Activated CD8-positive, alpha-beta memory T cell treated with anti-CD3 and anti-CD28 coated beads for 1 hour (primary cell): Measurements from ENCODE around the gene GTPBP6.
A peak's percentile ranks its signal among the peaks of the same experiment; 100 is the strongest.
"Not testable (repeated sequence)": the region's sequence is repeated elsewhere in the genome, so short reads cannot be mapped to it uniquely, and the experiment has no call there.

Source experiments
- DNase-seq, 2 donors: peaks; one replicate each; pipeline ENCODE4 v3.0.0-alpha.2; 2020; ENCODE audit warnings: low read depth in 1 of 2; ENCODE audit errors: extremely low read depth in 1 of 2

GTPBP6 gene

DNA sequence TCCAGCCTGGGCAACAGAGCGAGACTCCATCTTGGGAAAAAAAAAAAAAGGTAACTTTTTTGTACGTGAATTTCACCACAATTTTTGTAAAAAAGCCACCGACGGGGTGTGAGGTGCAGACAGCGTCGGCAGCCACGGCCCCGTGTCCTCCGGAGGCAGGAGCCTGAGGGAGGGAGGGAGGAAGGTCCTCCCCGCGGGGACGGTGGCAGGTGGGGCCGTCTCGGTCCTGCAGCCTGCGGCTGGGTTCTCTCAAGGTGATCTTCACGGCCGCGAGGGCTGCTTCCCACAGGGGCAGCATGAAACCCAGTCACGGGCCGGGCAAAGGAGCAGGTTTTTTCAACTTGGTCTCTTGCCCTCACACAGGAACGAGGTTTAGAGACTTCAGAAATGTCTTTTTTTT lies 23.5 kb downstream of the GTPBP6 start:
- no peak for DNase-seq

DNA sequence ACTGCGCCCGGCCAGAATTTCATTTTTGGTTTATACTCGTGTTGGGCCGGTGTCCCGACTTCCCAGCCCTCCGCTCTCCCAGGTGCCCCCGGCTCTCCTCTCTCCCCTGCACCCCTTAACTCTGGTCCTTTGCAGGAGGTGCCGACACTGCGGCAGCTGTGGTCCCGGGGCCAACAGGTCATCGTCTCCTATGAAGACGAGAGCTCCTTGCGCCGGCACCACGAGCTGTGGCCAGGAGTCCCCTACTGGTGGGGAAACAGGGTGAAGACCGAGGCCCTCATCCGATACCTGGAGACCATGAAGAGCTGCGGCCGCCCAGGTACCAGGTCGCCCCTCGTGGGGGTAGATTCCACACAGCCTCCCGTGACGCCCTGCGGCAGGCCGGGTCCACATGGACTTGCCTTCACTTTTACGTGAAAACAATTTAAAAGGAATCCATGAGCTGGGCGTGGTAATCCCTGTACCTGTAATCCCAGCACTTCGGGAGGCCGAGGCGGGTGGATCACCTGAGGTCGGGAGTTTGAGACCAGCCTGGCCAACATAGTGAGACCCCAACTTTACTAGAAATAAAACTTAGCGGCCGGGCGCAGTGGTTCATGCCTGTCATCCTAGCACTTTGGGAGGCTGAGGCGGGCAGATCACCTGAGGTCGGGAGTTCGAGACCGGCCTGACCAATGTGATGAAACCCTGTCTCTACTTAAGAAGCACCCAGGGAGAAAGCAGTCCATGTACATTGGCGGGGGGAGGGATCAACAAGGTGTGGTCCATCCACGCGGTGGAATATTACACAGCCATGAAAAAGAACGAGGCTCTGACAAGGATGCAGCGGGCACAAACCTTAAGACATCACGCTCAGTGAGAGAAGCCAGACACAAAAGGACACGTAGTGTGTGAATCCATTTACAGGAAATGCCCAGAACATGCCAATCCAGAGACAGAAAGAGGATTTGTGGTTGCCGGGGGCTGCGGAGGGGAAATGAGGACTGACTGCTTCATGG lies 25.4 kb downstream of the GTPBP6 start:
- no peak for DNase-seq

DNA sequence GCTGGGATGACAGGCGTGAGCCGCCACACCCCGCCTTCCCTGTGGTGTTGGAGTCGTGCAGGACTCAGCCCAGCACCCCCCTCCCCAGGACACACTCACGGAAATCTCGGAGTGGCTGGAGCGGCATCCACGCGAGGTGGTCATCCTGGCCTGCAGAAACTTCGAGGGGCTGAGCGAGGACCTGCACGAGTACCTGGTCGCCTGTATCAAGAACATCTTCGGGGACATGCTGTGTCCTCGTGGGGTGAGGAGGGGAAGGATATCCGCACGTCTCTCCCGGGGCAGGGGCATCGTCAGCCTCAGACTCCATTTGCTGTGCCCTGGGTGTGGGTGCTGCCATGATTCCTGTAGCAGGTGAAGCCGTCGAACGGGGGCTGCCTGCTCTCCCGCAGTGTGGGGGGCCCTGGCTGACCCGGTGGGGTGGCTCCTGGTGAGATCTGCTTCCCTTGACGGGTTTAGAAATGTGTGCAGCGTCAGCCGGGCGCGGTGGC lies 27.1 kb downstream of the GTPBP6 start:
- no peak for DNase-seq

DNA sequence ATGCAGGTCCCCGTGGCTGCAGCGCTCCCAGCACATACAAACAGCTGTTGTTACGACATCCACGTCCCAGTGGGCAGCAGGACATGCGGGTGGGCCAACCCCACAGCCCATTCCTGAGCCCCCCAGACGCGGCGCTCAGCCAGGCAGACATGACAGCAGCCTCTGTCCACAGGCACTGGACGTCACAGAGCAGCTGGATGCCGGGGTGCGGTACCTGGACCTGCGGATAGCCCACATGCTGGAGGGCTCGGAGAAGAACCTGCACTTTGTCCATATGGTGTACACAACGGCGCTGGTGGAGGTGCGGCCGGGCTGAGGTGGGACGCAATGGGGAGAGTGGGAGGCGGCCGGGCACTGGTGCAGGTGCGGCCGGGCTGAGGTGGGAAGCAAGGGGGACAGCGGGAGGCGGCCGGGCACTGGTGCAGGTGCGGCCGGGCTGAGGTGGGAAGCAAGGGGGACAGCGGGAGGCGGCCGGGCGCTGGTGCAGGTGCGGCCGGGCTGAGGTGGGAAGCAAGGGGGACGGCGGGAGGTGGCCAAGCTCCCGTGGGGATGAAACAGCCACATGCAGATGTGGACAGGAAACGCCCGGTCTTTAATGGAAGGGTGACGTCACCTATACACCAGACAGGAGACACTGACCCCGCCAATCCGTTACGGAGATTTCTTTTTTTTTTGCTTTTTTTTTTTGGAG lies 28.0 kb downstream of the GTPBP6 start:
- no peak for DNase-seq

DNA sequence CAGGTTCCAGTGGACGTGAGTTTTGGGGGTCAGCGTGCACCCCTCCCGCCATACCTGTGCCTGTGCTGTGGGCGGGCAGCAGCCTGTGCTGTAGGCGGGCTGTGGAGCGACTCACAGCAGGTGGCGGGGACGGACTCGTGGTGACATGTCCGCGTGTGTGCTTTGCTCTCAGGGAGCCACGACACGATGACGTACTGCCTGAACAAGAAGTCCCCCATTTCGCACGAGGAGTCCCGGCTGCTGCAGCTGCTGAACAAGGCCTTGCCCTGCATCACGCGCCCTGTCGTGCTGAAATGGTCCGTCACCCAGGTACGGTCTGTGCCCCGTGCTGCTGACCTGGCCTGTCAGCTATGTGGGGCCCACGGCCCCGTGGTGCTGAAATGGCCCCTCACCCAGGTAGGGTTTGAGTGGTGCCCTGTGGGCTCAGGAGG lies 30.0 kb downstream of the GTPBP6 start:
- DNase-seq, result no peak

DNA sequence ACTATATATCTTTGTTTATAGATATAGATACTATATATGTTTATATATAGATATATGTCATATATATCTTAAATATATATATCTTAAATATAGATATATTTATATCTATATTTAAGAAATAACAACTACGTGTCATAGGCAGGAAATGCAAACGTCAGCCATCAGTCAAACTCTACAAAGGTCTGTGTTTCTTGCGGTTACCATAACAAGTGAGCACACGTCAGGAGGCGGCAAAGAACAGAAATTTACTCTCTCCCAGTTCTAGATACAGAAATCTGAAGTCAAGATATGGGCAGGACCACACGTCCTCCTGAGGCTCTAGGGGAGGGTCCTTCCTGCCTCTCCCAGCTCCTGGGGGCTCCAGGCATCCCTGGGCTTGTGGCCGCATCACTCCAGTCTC lies 30.9 kb downstream of the GTPBP6 start:
- no peak for DNase-seq

DNA sequence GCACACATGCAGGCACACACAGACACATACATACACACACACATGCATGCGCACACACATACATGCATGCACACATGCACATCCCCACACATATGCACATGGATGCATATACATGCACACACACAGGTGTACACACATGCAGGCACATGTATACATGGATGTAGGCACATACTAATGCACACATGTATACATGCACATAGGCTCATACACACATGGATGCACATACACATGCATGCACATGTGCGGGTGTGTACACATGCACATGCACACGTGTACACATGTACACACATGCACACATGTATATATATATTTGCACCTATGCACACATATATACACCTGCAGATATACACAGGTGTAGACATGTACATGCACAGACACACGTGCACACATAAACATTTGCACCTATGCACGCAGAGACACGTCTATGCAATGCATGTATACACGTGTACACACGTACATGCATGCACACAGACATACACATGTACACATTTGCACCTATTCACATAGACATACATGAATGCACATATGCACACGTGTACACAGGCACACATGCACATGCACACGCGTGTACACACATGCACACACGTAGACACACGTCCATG lies 33.4 kb downstream of the GTPBP6 start:
- DNase-seq, result no peak

DNA sequence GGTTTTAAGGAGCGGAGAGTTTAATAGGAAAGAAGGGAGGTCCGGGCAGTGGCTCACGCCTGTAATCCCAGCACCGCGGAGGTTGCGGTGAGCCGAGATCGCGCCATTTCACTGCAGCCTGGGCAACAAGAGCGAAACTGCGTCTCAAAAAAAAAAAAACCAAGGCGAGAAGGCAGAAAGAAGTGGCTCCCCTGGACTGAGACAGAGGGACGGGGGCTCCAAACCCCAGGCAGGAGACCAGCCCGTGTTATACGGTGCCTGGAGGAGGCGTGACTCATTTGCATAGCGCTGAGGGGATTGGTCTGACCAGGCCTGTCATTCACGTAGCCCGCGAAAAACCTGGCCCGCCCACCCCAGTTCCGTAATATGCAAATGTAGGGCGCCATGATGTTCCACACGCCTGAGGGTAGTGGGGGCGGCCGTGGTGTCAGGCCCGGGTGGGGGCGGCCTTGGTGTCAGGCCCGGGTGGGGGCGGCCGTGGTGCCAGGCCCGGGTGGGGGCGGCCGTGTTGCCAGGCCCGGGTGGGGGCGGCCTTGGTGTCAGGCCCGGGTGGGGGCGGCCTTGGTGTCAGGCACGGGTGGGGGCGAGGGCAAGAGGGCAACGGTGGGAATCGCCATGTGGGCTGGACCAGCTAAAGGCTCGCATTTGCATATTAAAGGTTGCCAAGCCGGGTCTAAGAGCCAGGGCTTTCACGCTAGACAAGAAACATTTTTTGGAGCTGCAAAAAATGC lies 35.3 kb downstream of the GTPBP6 start:
- peak; percentile 57 to 76 for DNase-seq

DNA sequence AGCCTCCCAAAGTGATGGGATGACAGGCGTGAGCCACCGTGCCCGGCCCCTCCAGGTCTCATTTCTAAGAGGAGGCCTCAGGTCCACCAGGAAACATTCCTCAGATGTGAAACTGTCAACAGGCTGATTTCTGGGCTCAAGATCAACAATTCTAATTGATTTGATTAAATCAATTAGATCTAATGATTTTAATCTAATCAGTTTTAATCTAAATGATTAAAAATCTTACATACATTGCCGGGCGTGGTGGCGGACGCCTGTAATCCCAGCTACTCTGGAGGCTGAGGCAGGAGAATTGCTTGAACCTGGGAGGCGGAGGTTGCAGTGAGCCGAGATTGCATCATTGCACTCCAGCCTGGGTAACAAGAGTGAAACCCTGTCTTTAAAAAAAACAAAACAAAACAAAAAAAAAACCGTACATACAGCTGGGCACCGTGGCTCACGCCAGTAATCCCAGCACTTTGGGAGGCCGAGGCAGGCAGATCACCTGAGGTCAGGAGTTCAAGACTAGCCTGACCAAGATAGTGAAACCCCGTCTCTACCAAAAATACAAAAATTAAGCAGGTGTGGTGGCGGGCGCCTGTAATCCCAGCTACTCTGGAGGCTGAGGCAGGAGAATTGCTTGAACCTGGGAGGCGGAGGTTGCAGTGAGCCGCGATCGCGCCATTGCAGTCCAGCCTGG lies 36.5 kb downstream of the GTPBP6 start:
- DNase-seq, result not testable (repeated sequence)

DNA sequence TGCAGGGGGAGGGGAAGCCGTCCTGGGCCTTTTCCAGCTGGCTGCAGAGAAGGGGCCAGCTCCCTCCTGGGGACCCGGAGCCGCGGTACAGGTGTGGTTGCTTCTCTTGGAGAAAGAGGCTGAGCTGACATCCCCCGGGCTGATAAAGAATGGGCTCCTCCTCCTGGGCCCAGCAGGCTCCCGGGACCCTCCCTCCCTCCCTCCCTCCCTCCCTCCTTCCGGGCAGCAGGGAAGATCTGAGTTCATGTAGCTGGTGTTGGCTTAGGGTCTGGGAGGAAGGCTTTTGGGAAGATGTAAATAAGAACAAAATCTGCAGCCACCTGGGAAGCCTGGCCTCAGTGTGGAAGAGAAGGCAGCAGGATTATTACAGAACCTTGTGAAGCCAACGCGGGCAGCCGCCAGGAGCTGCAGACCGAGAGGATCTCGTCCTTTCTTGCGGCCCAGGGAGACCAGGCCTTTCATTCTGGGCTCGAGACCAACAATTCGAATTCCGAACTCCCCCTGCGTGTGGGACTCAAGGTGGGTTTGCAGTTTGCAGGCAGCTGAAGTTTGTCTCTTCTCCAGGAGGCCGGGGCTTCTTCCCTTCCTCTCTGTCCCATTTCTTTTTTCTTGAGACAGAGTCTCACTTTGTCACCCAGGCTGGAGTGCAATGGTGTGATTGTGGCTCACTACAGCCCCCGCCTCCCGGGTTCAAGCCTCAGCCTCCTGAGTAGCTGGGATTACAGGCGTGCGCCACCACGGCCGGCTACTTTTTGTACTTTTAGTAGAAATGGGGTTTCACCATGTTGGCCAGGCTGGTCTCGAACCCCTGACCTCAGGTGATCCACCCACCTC lies 37.2 kb downstream of the GTPBP6 start, which contains the start of gene PLCXD1:
TSS of gene PLCXD1 (plus strand) at position 216 of the 834 bp plus-strand sequence. CDS start 2,807 bp downstream, outside the sequence.
- no peak for DNase-seq

DNA sequence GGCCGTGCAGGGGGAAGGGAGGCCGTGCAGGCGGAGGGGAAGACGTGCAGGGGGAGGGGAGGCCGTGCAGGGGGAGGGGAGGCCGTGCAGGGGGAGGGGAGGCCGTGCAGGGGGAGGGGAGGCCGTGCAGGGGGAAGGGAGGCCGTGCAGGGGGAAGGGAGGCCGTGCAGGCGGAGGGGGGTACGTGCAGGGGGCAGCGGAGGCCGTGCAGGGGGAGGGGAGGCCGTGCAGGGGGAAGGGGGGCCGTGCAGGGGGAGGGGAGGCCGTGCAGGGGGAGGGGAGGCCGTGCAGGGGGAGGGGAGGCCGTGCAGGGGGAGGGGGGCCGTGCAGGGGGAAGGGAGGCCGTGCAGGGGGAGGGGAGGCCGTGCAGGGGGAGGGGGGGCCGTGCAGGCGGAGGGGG lies 37.9 kb downstream of the GTPBP6 start:
- not testable (repeated sequence) for DNase-seq

DNA sequence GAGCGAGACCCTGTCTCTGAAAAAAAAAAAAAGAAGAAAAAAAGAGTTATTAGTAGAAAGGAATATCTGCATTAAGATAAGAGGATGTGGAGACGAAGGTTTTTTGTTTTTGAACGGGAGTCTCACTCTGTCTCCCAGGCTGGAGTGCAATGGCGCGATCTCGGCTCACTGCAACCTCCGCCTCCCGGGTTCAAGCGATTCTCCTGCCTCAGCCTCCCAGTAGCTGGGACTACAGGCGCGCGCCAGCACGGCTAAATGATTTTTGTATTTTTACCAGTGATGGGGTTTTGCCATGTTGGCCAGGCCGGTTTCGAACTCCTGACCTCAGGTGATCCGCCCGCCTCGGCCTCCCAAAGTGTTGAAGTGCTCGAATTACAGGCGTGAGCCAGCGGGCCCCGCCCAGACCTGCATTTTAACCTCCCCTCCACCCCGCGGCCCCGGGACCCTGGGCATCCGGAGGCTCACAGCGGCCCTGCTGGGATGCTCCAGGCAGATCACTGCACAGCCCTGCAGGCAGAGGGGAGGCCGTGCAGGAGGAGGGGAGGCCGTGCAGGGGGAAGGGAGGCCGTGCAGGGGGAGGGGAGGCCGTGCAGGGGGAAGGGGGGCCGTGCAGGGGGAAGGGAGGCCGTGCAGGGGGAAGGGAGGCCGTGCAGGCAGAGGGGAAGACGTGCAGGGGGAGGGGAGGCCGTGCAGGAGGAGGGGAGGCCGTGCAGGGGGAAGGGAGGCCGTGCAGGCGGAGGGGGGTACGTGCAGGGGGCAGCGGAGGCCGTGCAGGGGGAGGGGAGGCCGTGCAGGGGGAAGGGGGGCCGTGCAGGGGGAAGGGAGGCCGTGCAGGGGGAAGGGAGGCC lies 38.6 kb downstream of the GTPBP6 start:
- not testable (repeated sequence) for DNase-seq

DNA sequence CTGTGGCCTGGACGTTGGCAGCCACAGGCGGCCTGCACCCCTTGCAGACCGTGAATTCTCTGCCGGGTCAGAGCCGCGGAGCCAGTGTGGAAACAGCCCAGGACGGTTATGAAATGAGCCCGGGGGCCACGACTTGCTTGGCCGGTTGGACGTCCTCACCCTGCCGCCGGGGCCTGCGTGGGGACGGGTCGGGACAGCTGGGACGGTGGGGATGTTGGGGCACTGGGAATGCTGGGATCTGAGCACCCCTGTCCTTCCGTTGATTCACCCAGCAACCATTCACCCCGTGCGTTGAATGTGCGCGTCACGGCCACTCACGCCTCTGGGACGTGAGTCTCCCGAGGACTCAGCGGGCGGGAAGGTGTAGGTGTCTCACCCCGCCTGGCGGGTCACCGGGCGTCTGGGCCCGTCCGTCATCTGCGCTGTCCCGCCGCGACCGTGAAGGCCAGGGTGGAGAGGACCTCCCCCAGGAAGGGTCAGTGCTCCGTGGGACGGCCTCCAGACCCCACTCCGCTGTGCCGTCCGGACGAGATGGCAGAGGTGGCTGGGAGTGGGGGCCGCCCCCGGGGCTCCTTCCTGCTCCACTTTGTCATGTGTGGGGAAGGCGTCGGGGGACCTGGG lies 41.9 kb downstream of the GTPBP6 start:
- no peak for DNase-seq

DNA sequence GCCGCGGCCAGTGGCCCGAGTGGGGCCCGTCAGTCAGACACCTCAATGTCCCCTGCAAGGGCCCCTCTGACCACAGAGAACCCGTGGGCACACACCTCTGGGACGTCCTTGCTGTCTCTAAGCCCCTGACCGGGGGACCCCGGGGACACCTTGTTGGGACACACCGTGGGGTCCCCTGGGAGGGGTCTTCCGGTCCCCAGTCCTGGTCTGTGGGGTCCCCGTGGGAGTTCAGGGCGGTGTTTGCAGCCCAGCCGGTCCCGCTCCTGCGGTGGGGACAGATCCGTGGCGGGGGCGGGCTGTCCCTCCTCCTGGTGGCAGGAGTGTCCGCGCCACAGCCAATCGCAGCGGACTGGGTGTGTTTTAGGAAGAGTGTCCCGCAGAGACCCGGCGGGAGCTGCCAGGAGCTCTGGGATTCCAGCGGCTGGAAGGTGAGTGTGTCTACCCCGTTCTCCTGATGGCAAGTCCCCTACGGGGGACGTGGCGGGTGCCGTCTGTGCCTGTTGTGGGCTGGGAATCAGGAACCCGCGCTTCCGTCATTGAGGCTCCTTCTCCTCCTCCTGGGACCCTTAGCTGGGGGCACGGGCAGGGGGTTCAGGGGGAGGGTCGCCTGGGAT lies 42.5 kb downstream of the GTPBP6 start:
- DNase-seq, result peak in 1 of 2 donors; percentile 25

DNA sequence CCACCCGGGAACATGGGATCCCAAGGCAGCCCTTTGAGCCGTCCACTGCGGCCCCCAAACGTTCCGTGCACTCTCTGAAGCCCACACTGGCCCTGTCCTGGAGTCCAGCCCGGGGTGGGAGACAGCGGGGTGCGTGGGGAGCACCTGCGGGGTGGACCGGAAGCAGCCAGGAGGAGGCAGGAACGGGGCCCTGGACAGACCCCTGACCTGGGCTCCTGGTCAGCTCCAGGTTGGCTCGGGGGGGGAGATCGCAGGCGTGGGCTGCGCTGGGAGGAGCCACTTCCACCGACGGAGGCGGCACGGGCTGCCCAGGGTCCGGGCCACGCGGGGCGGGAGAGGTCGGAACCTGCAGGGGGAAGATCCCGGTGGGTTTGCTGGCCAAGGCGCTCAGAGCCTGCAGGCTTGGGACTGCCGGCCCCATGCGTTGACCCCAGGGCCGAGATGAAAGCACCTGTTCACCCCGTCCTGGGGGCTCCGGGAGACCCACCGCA lies 43.1 kb downstream of the GTPBP6 start:
- DNase-seq, result no peak

DNA sequence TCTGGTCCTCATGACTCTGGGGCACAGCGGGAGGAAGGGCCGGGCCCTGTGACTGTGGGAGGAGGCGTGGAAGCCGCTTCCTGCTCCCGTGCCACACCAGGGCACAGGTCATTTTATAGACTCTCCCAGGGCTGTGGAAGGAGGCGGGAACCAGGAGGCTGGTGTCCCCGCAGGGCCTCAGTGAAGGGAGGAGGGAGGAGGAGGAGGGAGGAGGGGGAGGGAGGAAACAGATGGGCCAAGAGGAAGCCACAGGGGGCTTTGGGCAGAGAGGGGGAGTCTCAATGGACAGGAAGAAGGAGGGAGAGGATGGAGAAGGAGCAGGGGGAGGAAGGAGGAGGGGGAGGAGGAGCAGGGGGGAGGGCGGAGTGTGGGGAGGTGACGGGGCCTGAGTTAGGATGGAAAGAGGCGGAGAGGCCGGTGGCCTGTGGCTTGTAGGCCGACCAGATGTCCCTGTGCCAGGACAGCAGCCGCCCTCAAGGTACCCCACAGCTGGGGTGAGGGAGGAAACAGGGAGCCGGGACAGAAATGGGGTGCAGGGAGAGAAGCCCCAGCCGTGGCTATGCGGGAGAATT lies 43.6 kb downstream of the GTPBP6 start:
- no peak for DNase-seq

DNA sequence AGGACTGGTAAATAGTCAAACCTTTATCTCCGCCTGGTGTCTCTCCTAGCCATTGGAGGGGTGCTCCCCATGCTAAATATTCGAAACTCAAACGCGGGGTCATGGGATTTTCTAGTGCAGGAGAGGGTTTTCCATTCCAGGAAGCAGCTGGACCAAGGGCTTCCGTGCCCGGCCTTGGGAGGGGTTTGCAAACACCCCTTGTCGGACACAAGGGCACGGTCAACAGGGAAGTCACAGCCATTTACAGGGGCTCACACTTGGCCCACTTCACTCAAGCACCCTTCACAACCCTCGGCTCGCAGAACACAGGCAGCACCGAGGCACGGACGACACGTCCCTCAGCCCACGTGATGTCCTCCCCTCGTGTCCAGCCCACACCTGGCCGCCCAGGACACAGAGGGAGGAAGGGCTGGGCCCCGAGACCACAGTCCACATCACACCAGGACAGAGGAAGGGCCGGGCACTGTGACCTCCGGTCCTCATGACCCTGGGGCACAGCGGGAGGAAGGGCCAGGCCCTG lies 47.7 kb downstream of the GTPBP6 start:
- no peak for DNase-seq
